ENCODE measurements around the gene MTHFSD. TPM values are rescaled to one million over a fixed set of nuclear protein-coding genes. Genes with fewer than 3 reads are reported as not detected.

Gene MTHFSD
- total and polyA plus RNA-seq, 2 of the 8 experiments (the other 6 are each of a cell fraction or from before 2014, with no cell fraction given): 7.1 to 9.8 TPM

DNA sequence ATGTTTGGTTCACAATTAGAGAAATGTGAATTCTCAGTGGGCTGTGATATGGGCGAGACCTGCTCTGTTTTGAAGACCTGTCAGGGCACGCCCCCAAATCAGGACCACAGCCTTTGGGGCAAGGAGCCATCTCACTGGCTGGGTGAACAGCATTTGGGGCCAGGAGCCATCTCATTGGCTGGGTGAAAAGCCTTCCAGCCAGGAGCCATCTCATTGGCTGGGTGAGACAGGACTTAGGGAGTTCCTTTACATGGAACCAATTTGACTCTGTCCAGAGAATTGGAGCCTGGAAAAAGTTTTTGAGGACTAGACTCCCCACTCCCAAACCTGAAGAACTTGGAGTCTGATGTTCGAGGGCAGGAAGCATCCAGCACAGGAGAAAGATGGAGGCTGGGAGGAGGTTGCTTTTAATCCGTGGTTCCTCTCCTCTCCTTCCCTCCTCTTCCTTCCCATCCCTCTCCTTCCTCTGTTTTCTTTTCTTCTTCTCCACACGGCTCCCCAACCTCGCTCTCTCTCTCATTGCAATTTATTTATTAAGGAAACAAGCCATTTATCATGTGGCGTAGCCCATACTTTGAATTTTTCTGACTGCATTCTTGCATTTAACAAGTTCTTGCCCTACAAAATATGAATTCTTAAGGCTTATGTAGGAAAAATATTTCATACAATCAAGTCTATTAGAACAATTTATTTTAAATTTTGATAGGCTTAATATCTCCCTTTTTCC is 43.0 kb upstream of the MTHFSD start:
- H3K18ac ChIP-seq (ENCODE audit: extremely low read depth, low read length): no peak overlapping the region
- no peak overlapping the region for H4K8ac ChIP-seq (ENCODE audit: extremely low read depth, insufficient read depth, low read length)
- no peak overlapping the region for H3K14ac ChIP-seq (ENCODE audit: insufficient read length)
- TF ChIP-seq, protein P1, sequence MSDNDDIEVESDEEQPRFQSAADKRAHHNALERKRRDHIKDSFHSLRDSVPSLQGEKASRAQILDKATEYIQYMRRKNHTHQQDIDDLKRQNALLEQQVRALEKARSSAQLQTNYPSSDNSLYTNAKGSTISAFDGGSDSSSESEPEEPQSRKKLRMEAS (IDR thresholded peaks at IDR 0.05): no peak
- TF ChIP-seq BACH1 (IDR thresholded peaks at IDR 0.05; ENCODE audit: low read length): no peak
- H2BK120ac ChIP-seq (replicated peaks; ENCODE audit: low read depth, low read length): no peak overlapping the region
- FAIRE-seq: no peak
- H2AK5ac ChIP-seq (ENCODE audit: low read depth, low read length): no peak overlapping the region
- ChIA-PET POLR2A (ENCODE audit: partially characterized antibody) (interaction anchor here (0.6 kb wide), 1 partner anchor 203 kb away, joined by 4 read pairs; no protein-coding TSS in a partner anchor), CTCF (ENCODE audit: partially characterized antibody) (interaction anchor here (0.8 kb wide), 1 partner anchor 16 kb away, joined by 3 read pairs; no protein-coding TSS in a partner anchor)
- no peak overlapping the region for H2BK15ac ChIP-seq (ENCODE audit: low read length)
- H2BK5ac ChIP-seq (ENCODE audit: low read depth, low read length): no peak overlapping the region
- no peak overlapping the region for H3K4ac ChIP-seq (replicated peaks; ENCODE audit: insufficient read length, low read depth, low read length)
- no peak overlapping the region for H2BK20ac ChIP-seq (ENCODE audit: low read length)
- H3K36me3 ChIP-seq (ENCODE audit: control insufficient read depth in 2 of 4, insufficient read depth in 4 of 4, low read length in 3 of 4): no peaks in the 10 kb centered on the region
- no peaks in the 10 kb centered on the region for H3K79me1 ChIP-seq (ENCODE audit: low read depth, low read length)
- no peak overlapping the region for H3K27ac ChIP-seq (ENCODE audit: low read depth, low read length)
- H2AFZ ChIP-seq (ENCODE audit: low read length): no peak overlapping the region; the same call in 1 of the 2 replicates
- no peak for DNase-seq (ENCODE audit: low read depth in 1 of 2, low spot score in 2 of 2)
- H3K23ac ChIP-seq (ENCODE audit: insufficient read length): no peak overlapping the region
- no peaks in the 10 kb centered on the region for H3K23me2 ChIP-seq (ENCODE audit: low read depth, low read length)
- no peak overlapping the region for H3K4me2 ChIP-seq (ENCODE audit: insufficient read depth in 1 of 2, low read depth in 2 of 2, low read length in 2 of 2)
- H4K91ac ChIP-seq (replicated peaks; ENCODE audit: insufficient read length, low read length): no peak overlapping the region
- H3K56ac ChIP-seq (replicated peaks; ENCODE audit: insufficient read length, low read depth, low read length): no peak overlapping the region
- H3K4me1 ChIP-seq (replicated peaks in 1 of 4; ENCODE audit: control insufficient read depth in 3 of 4, insufficient read depth in 4 of 4, low read length in 3 of 4): no peaks in the 10 kb centered on the region; a peak in 1 of 7 replicates
- peaks cover 0 to 1% (median 0%) of the 10 kb centered on the region in 4 experiments; a peak in 3 of 7 replicates for H3K27me3 ChIP-seq (replicated peaks in 1 of 4; ENCODE audit: control insufficient read depth in 3 of 4, extremely low read depth in 1 of 4, insufficient read depth in 3 of 4, low read length in 3 of 4)
- no peaks in the 10 kb centered on the region for H3K79me2 ChIP-seq (ENCODE audit: control insufficient read depth in 1 of 2, insufficient read depth in 2 of 2, low read length in 2 of 2)
- no peak overlapping the region for H3K9ac ChIP-seq (replicated peaks in 1 of 4; ENCODE audit: extremely low read depth in 1 of 4, low read depth in 3 of 4, low read length in 3 of 4)
- WGBS, 2 experiments (ENCODE audit: extremely low coverage in 1 of 2, insufficient coverage in 1 of 2, insufficient read length in 1 of 2, insufficient replicate concordance in 2 of 2, low coverage in 1 of 2, low lambda C conversion rate in 2 of 2, missing lambda C conversion rate in 1 of 2): 91% methylated on average over 7 of the region's 7 CpGs; no CpG with 5 or more reads in 1 of the 2 experiments
- H4K5ac ChIP-seq (ENCODE audit: insufficient read length, low read depth, low read length): no peak overlapping the region
- H4K20me1 ChIP-seq (replicated peaks in 1 of 2; ENCODE audit: control insufficient read depth in 1 of 2, insufficient read depth in 2 of 2, low read length in 2 of 2): no peaks in the 10 kb centered on the region
- H3K9me3 ChIP-seq (ENCODE audit: insufficient read depth in 2 of 2, low read depth in 1 of 2, low read length in 1 of 2): no peaks in the 10 kb centered on the region
- no peak overlapping the region for H2BK12ac ChIP-seq (ENCODE audit: low read depth, low read length)
- no peak overlapping the region for H3K4me3 ChIP-seq (ENCODE audit: extremely low read depth in 1 of 4, insufficient read depth in 2 of 4, low read depth in 3 of 4, low read length in 4 of 4)

Data from H1 (cell line).